Neural progenitor cell (in vitro differentiated cells): Measurements from ENCODE around the gene SYTL1. TPM values are rescaled to one million over a fixed set of nuclear protein-coding genes. Genes with fewer than 3 reads are reported as not detected.

ENCODE experiments used
- DNase-seq: peaks from one replicate; pipeline ENCODE4 v3.0.0-alpha.2; 2016; ENCODE audit warnings: low spot score
- H2AFZ ChIP-seq: fragments of 200-600 bp; sonication (generic); replicated peaks from 2 replicates; pipeline ENCODE4 v1.6.1; 2016; ENCODE audit warnings: antibody characterized with exemption
- H3F3A ChIP-seq: fragments of 200-600 bp; sonication (generic); 2 replicates; pipeline ENCODE4 v1.6.1; 2016; ENCODE audit warnings: antibody characterized with exemption, low read depth
- H3K27ac ChIP-seq: fragments of 200-600 bp; sonication (generic); 2 replicates; pipeline ENCODE4 v1.5.1; 2016; ENCODE audit warnings: mild to moderate bottlenecking
- H3K27me3 ChIP-seq: fragments of 200-600 bp; sonication (generic); 2 replicates; pipeline ENCODE4 v1.6.1; 2016; ENCODE audit warnings: mild to moderate bottlenecking, moderate library complexity
- H3K36me3 ChIP-seq: fragments of 200-600 bp; sonication (generic); 2 replicates; pipeline ENCODE4 v1.5.1; 2016
- H3K4me1 ChIP-seq: fragments of 200-600 bp; sonication (generic); 2 replicates; pipeline ENCODE4 v1.6.1; 2016; ENCODE audit warnings: mixed run types
- H3K4me2 ChIP-seq: fragments of 200-600 bp; sonication (generic); 2 replicates; pipeline ENCODE4 v1.6.1; 2016
- H3K4me3 ChIP-seq: fragments of 200-600 bp; sonication (generic); 2 replicates; pipeline ENCODE4 v1.5.1; 2016
- H3K79me2 ChIP-seq: fragments of 200-600 bp; sonication (generic); 2 replicates; pipeline ENCODE4 v1.6.1; 2016; ENCODE audit warnings: low read depth
- H3K9ac ChIP-seq: fragments of 200-600 bp; sonication (generic); 2 replicates; pipeline ENCODE4 v1.6.1; 2016
- H3K9me3 ChIP-seq: fragments of 200-600 bp; sonication (generic); 2 replicates; pipeline ENCODE4 v1.5.1; 2016; ENCODE audit warnings: low read depth
- H4K20me1 ChIP-seq: fragments of 200-600 bp; sonication (generic); 2 replicates; pipeline ENCODE4 v1.6.1; 2016; ENCODE audit warnings: low read depth
- H3K27ac Mint-ChIP-seq: 3 replicates; pipeline ENCODE4 v1.8.0; 2021; ENCODE audit warnings: mixed read lengths
- H3K27me3 Mint-ChIP-seq: 2 replicates; pipeline ENCODE4 v1.8.0; 2022; ENCODE audit warnings: low read depth, mild to moderate bottlenecking, inconsistent platforms, moderate library complexity, mixed read lengths; ENCODE audit not compliant: insufficient read depth
- H3K36me3 Mint-ChIP-seq: 3 replicates; pipeline ENCODE4 v1.8.0; 2021; ENCODE audit warnings: mixed read lengths
- H3K4me1 Mint-ChIP-seq: 3 replicates; pipeline ENCODE4 v1.8.0; 2021; ENCODE audit warnings: mixed read lengths
- H3K4me3 Mint-ChIP-seq: 3 replicates; pipeline ENCODE4 v1.8.0; 2021; ENCODE audit warnings: mild to moderate bottlenecking, moderate library complexity, mixed read lengths
- H3K9me3 Mint-ChIP-seq: 3 replicates; pipeline ENCODE4 v1.8.0; 2020; ENCODE audit warnings: mixed read lengths
- CTCF ChIP-seq: fragments of 200-600 bp; sonication (generic); IDR thresholded peaks from 2 replicates; pipeline ENCODE4 v1.5.1; 2017; ENCODE audit warnings: antibody characterized with exemption, mild to moderate bottlenecking
- EZH2 ChIP-seq: fragments of 200-600 bp; sonication (generic); IDR thresholded peaks from 2 replicates; pipeline ENCODE4 v1.6.1; 2017; ENCODE audit warnings: antibody characterized with exemption, mild to moderate bottlenecking, moderate library complexity
- EZH2phosphoT487 ChIP-seq: fragments of 200-600 bp; sonication (generic); IDR thresholded peaks from 2 replicates; pipeline ENCODE4 v1.6.1; 2017; ENCODE audit warnings: antibody characterized with exemption
- total RNA-seq: library from RNA; depleted of rRNA; stranded (reverse); fragments of >200 nt; gene quantifications from 2 replicates; pipeline ENCODE4 v1.2.3, GENCODE V29; 2015; ENCODE audit warnings: low replicate concordance

SYTL1 gene
- total RNA-seq, 1 donor from 2014 or later: 5.7 TPM

GRCh38 chr1:27395441-27396195 is 53.8 kb downstream of the SYTL1 start:
- Histone ChIP-seq H4K20me1 (no peaks in the 10 kb centered on the region), H3K27ac (no peak overlapping the region), H3K9ac (no peak overlapping the region), H3K4me3 (no peak overlapping the region), H3F3A (peaks cover 15% of the 10 kb centered on the region), H3K27me3 (no peaks in the 10 kb centered on the region), H3K36me3 (no peaks in the 10 kb centered on the region), H3K4me1 (peaks cover 31% of the 10 kb centered on the region), H3K79me2 (no peaks in the 10 kb centered on the region), H3K9me3 (no peaks in the 10 kb centered on the region), H3K4me2 (no peak overlapping the region), H2AFZ (no peak overlapping the region)
- no peak overlapping the region for H3K4me3 Mint-ChIP-seq
- TF ChIP-seq EZH2 (no peak), EZH2phosphoT487 (no peak), CTCF (peak; percentile 96)
- no peaks in the 10 kb centered on the region for H3K36me3 Mint-ChIP-seq
- DNase-seq: peak; percentile 83
- H3K27ac Mint-ChIP-seq: no peak overlapping the region
- peaks cover 52% of the 10 kb centered on the region for H3K4me1 Mint-ChIP-seq
- H3K27me3 Mint-ChIP-seq: peaks cover 11% of the 10 kb centered on the region
- H3K9me3 Mint-ChIP-seq: no peaks in the 10 kb centered on the region

GRCh38 chr1:27397110-27397509 is 55.3 kb downstream of the SYTL1 start:
- Mint-ChIP-seq H3K27me3 (peaks cover 12% of the 10 kb centered on the region), H3K4me3 (no peak overlapping the region), H3K36me3 (no peaks in the 10 kb centered on the region), H3K4me1 (peaks cover 51% of the 10 kb centered on the region), H3K9me3 (no peaks in the 10 kb centered on the region), H3K27ac (peak overlapping the region; percentile 50)
- Histone ChIP-seq H3K4me3 (no peak overlapping the region), H3K4me1 (peaks cover 21% of the 10 kb centered on the region), H3K36me3 (no peaks in the 10 kb centered on the region), H3K27ac (no peak overlapping the region), H3K9me3 (no peaks in the 10 kb centered on the region), H2AFZ (no peak overlapping the region), H3F3A (peaks cover 18% of the 10 kb centered on the region), H4K20me1 (no peaks in the 10 kb centered on the region), H3K9ac (no peak overlapping the region), H3K79me2 (no peaks in the 10 kb centered on the region), H3K4me2 (no peak overlapping the region), H3K27me3 (no peaks in the 10 kb centered on the region)
- DNase-seq: no peak
- TF ChIP-seq EZH2 (no peak), EZH2phosphoT487 (no peak), CTCF (no peak)

- TF ChIP-seq CTCF (no peak), EZH2 (no peak), EZH2phosphoT487 (no peak)
- Histone ChIP-seq H3K36me3 (no peaks in the 10 kb centered on the region), H3K9me3 (no peaks in the 10 kb centered on the region), H3K4me2 (no peak overlapping the region), H3K9ac (no peak overlapping the region), H3F3A (peaks cover 24% of the 10 kb centered on the region), H4K20me1 (no peaks in the 10 kb centered on the region), H3K79me2 (no peaks in the 10 kb centered on the region), H3K4me1 (peaks cover 24% of the 10 kb centered on the region), H2AFZ (no peak overlapping the region), H3K4me3 (no peak overlapping the region), H3K27ac (no peak overlapping the region), H3K27me3 (no peaks in the 10 kb centered on the region)
- peak overlapping the region; percentile 50 for H3K27ac Mint-ChIP-seq
- DNase-seq: peak; percentile 19
- no peaks in the 10 kb centered on the region for H3K36me3 Mint-ChIP-seq
- peaks cover 51% of the 10 kb centered on the region for H3K4me1 Mint-ChIP-seq
- H3K9me3 Mint-ChIP-seq: no peaks in the 10 kb centered on the region
- H3K27me3 Mint-ChIP-seq: peaks cover 12% of the 10 kb centered on the region
- H3K4me3 Mint-ChIP-seq: peak overlapping the region; percentile 9
Measured at GRCh38 chr1:27397749-27398148, 55.9 kb downstream of the SYTL1 start.
